Central memory CD8-positive, alpha-beta T cell (primary cell): Measurements from ENCODE around the gene A3GALT2.
A peak's percentile ranks its signal among the peaks of the same experiment; 100 is the strongest.

ENCODE experiments used
- ATAC-seq: fragments of 150-1000 bp; cut with Tn5 transposase; replicated peaks from 2 replicates; pipeline ENCODE4 v1.10.0; 2022; ENCODE audit warnings: mild to moderate bottlenecking, moderate FRiP score, moderate number of reproducible peaks; ENCODE audit not compliant: poor library complexity, severe bottlenecking; ENCODE audit errors: extremely low read depth
- DNase-seq, 2 donors: peaks; one replicate each; pipeline ENCODE4 v3.0.0; 2021; ENCODE audit warnings: low spot score in 2 of 2
- H3K27ac Mint-ChIP-seq: one replicate; pipeline ENCODE4 v1.8.0; 2022; ENCODE audit warnings: low read depth, mild to moderate bottlenecking, moderate library complexity, mixed read lengths
- H3K27me3 Mint-ChIP-seq: one replicate; pipeline ENCODE4 v1.8.0; 2022; ENCODE audit warnings: mixed read lengths
- H3K36me3 Mint-ChIP-seq: one replicate; pipeline ENCODE4 v1.8.0; 2022; ENCODE audit warnings: mild to moderate bottlenecking, moderate library complexity, mixed read lengths; ENCODE audit not compliant: insufficient read depth
- H3K4me1 Mint-ChIP-seq: one replicate; pipeline ENCODE4 v1.8.0; 2022; ENCODE audit warnings: mixed read lengths
- H3K4me3 Mint-ChIP-seq: one replicate; pipeline ENCODE4 v1.8.0; 2022; ENCODE audit warnings: mild to moderate bottlenecking, moderate library complexity, mixed read lengths
- H3K9me3 Mint-ChIP-seq: one replicate; pipeline ENCODE4 v1.8.0; 2022; ENCODE audit warnings: mixed read lengths

Gene A3GALT2

DNA sequence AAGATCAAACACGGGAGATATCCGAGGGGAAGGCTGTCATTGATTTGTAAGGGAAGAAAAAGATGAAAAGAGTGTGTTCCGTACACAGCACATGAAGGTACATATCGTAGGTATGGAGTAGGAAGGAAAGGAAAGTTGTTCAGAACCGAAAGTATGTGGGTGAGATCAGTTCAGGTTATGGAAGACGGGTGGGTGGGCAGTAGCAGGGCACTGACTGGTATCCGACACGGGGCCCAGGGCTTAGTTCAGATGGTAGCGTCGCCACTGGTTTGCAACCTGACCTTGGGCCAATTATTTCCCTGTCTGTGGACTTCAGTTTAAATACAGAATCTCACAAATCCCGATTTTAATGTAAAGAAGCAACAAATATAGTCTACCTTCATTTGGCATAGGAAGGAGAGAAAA is 27.8 kb upstream of the A3GALT2 start:
- ATAC-seq (no peak), DNase-seq (no peak)
- peak overlapping the region; percentile 10 for H3K27ac Mint-ChIP-seq
- H3K4me3 Mint-ChIP-seq, result peak overlapping the region; percentile 74
- no peaks in the 10 kb centered on the region for H3K27me3 Mint-ChIP-seq
- H3K4me1 Mint-ChIP-seq, result peaks cover 34% of the 10 kb centered on the region
- H3K9me3 Mint-ChIP-seq, result no peaks in the 10 kb centered on the region
- H3K36me3 Mint-ChIP-seq, result peaks cover 10% of the 10 kb centered on the region

GRCh38 chr1:33348194-33348593 is 27.3 kb upstream of the A3GALT2 start:
- Mint-ChIP-seq H3K9me3 (no peaks in the 10 kb centered on the region), H3K27me3 (no peaks in the 10 kb centered on the region), H3K4me1 (peaks cover 34% of the 10 kb centered on the region), H3K36me3 (peaks cover 10% of the 10 kb centered on the region), H3K27ac (peak overlapping the region; percentile 10), H3K4me3 (peak overlapping the region; percentile 74)
- no peak for ATAC-seq
- no peak for DNase-seq

- peaks cover 10% of the 10 kb centered on the region for H3K36me3 Mint-ChIP-seq
- no peaks in the 10 kb centered on the region for H3K27me3 Mint-ChIP-seq
- peak overlapping the region; percentile 58 for H3K27ac Mint-ChIP-seq
- no peak for ATAC-seq
- H3K4me3 Mint-ChIP-seq, result peak overlapping the region; percentile 47
- DNase-seq, result no peak
- H3K4me1 Mint-ChIP-seq, result peaks cover 38% of the 10 kb centered on the region
- no peaks in the 10 kb centered on the region for H3K9me3 Mint-ChIP-seq
These were observed 26.7 kb upstream of the A3GALT2 start for GRCh38 chr1:33347650-33347992.

DNA sequence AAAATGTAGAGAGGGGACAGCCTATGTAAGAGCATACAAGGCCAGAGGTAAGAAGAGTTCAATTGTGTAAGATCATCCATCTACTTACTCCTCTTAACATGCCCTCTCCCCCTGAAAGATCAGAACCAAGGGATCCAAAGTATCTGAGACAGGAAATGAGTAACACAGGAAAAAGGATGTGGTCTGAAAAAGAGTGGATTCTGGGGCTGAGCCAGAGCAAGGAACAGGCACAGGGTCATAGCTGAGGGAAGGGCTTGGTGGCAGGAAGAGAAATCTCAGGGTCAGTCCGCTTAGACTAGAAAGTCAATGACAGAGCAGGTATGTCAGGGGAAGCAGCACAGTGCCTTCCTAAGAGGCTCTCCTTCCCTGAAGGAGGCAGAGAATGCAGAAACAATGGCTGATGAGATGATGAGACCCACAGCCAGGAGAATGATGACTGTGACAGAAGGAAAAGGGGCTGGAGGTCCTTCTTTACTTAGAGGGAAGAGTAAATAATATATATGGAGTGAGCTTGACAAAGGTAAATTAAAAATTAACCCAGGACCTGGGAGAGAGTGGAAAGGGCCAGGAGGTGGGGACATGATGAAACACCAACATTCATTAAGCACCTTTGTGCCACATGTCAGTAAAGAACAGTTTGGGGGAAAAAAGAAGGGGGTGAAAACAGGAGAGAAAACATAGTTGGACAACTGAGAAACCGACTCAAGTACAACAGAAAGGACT is 26.2 kb upstream of the A3GALT2 start:
- no peak for ATAC-seq
- DNase-seq, result no peak
- peaks cover 10% of the 10 kb centered on the region for H3K36me3 Mint-ChIP-seq
- no peaks in the 10 kb centered on the region for H3K9me3 Mint-ChIP-seq
- peak overlapping the region; percentile 47 for H3K4me3 Mint-ChIP-seq
- H3K27ac Mint-ChIP-seq, result peak overlapping the region; percentile 58
- no peaks in the 10 kb centered on the region for H3K27me3 Mint-ChIP-seq
- peaks cover 41% of the 10 kb centered on the region for H3K4me1 Mint-ChIP-seq

DNA sequence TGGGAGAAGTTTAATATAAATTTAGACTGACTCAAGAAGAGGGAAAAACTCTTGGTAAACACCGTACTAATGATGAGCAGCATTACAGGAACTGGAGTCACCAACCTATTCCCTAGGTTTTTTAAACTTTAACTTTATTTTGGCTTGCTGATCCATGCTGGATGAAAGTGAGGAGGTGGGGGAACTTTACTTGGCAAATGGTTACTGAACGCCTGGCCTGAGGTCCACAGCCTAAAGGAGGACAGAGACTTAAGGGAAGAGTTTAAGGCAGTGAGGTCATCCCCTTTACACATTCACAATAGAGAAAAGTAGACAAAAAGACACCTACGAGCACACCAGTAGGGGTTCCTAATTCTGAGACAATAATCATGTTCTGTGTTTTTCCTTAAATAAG is 25.6 kb upstream of the A3GALT2 start:
- no peak for ATAC-seq
- no peaks in the 10 kb centered on the region for H3K27me3 Mint-ChIP-seq
- H3K27ac Mint-ChIP-seq, result peak overlapping the region; percentile 58
- H3K4me1 Mint-ChIP-seq, result peaks cover 41% of the 10 kb centered on the region
- H3K9me3 Mint-ChIP-seq, result no peaks in the 10 kb centered on the region
- peak overlapping the region; percentile 47 for H3K4me3 Mint-ChIP-seq
- peaks cover 10% of the 10 kb centered on the region for H3K36me3 Mint-ChIP-seq
- no peak for DNase-seq

GRCh38 chr1:33344896-33345560 is 24.1 kb upstream of the A3GALT2 start:
- H3K27me3 Mint-ChIP-seq, result no peaks in the 10 kb centered on the region
- ATAC-seq, result no peak
- H3K4me1 Mint-ChIP-seq, result peaks cover 45% of the 10 kb centered on the region
- DNase-seq, result no peak
- H3K9me3 Mint-ChIP-seq, result no peaks in the 10 kb centered on the region
- H3K27ac Mint-ChIP-seq, result no peak overlapping the region
- peaks cover 11% of the 10 kb centered on the region for H3K36me3 Mint-ChIP-seq
- no peak overlapping the region for H3K4me3 Mint-ChIP-seq

GRCh38 chr1:33343539-33343938 is 22.6 kb upstream of the A3GALT2 start:
- H3K9me3 Mint-ChIP-seq, result no peaks in the 10 kb centered on the region
- ATAC-seq, result no peak
- H3K4me3 Mint-ChIP-seq, result no peak overlapping the region
- peaks cover 49% of the 10 kb centered on the region for H3K4me1 Mint-ChIP-seq
- no peak for DNase-seq
- H3K27ac Mint-ChIP-seq, result no peak overlapping the region
- H3K36me3 Mint-ChIP-seq, result peaks cover 5% of the 10 kb centered on the region
- H3K27me3 Mint-ChIP-seq, result no peaks in the 10 kb centered on the region

DNA sequence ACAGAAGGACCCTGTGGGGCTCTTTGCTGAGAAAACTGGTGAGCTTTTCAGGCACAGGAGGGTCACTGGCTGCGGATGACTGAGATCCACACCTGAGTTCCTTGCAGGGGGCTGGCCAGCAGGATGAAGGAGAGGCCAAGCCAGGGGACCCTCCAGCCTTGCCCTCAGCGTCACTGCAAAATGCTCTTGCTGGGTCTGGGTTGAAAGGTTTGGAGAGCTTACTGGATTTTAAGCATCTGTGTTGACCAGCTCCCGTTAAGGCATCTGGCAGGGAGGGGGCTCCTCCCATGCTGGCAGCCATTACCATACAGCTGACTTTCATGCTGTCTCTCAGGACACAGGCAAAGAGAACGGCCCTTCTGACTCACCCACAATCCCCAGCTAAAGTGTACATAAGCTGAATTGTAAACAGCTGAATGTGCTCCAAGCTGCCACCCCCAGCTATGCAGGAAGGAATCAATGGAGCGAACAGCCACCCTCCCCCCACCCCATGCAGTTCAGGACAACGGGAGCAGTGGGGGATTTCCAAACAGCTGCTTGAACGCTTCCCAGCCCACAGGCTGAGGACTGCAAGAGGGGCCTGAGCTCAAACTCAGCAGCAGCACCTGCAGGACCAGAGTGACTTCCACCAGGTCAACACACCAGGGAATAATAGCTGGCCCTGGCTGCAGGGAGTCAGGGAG is 21.3 kb upstream of the A3GALT2 start:
- Mint-ChIP-seq H3K27ac (no peak overlapping the region), H3K4me1 (peaks cover 49% of the 10 kb centered on the region)

GRCh38 chr1:33341190-33341589 is 20.3 kb upstream of the A3GALT2 start:
- H3K27ac Mint-ChIP-seq, result no peak overlapping the region

More for the DNA sequence above, 21.3 kb upstream of the A3GALT2 start:
- H3K9me3 Mint-ChIP-seq, result no peaks in the 10 kb centered on the region
- H3K36me3 Mint-ChIP-seq, result peaks cover 5% of the 10 kb centered on the region
- no peak overlapping the region for H3K4me3 Mint-ChIP-seq
- DNase-seq, result no peak
- no peaks in the 10 kb centered on the region for H3K27me3 Mint-ChIP-seq
- no peak for ATAC-seq

GRCh38 chr1:33339413-33339812 is 18.5 kb upstream of the A3GALT2 start:
- Mint-ChIP-seq H3K4me3 (no peak overlapping the region), H3K4me1 (peaks cover 52% of the 10 kb centered on the region), H3K9me3 (no peaks in the 10 kb centered on the region), H3K36me3 (peaks cover 3% of the 10 kb centered on the region), H3K27me3 (no peaks in the 10 kb centered on the region), H3K27ac (no peak overlapping the region)
- ATAC-seq, result no peak
- no peak for DNase-seq

More at GRCh38 chr1:33341190-33341589, 20.3 kb upstream of the A3GALT2 start:
- Mint-ChIP-seq H3K36me3 (peaks cover 5% of the 10 kb centered on the region), H3K4me3 (no peak overlapping the region), H3K27me3 (no peaks in the 10 kb centered on the region), H3K9me3 (no peaks in the 10 kb centered on the region), H3K4me1 (peaks cover 44% of the 10 kb centered on the region)
- DNase-seq (no peak), ATAC-seq (no peak)

DNA sequence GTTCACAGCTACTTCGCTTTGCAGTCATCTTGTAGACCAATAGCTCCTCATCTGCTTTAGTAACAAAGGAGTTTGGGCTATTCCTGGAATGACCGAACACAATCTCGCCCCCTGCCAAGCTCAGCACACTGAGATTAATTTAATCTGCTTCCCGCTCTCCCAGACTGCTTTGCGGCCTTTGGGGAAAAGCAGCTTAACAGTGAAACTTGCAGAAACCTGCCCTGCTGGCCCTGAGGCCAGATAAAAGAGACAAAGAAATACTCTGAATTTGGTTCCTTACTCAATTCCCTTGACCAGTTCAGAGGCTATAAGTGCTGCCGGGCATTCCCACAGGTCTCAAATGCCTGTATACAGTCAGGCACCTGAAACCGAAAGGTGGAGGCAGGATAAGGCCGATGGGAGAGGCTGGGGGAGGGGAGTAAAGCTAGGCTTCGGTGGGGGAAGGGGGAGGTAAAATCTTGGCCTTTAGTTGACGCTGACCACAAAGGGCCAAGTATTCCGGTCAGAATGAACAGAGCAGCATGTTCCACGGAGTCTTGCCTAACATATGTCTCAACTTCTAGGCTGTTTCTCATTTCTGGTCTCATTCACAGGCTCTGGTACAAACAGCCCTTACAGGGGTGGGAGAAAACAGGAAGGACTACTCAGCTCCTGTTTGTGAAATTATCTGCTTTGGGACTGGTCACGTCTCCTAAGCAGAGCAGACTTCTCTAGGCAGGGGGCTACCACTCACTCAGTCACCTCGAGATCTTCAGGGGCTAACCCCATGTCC is 17.7 kb upstream of the A3GALT2 start:
- DNase-seq (no peak), ATAC-seq (no peak)
- Mint-ChIP-seq H3K27me3 (no peaks in the 10 kb centered on the region), H3K9me3 (no peaks in the 10 kb centered on the region), H3K4me3 (no peak overlapping the region), H3K36me3 (peaks cover 6% of the 10 kb centered on the region), H3K27ac (peak overlapping the region; percentile 26), H3K4me1 (peaks cover 52% of the 10 kb centered on the region)

DNA sequence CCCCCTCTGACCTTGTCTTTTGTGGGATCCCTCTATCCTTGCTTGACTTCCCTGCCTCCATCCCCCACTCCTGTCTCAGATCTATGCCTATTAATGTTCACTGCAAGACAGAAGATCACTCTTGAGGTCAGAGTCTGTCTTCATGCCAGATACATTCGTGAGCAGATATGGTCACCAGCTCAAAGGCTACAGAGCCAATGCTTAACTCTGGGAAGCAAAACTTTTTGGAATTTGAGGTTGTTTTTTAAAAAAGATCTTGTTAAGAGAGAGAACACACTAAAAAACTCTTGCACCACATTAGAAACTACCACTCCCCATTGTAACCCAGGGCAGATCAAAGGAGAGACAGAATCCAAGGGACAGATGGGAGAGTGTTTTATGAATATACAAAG is 17.1 kb upstream of the A3GALT2 start:
- H3K27ac Mint-ChIP-seq, result peak overlapping the region; percentile 26
- ATAC-seq, result no peak

More for the DNA sequence above, 17.1 kb upstream of the A3GALT2 start:
- H3K4me1 Mint-ChIP-seq, result peaks cover 51% of the 10 kb centered on the region
- DNase-seq, result no peak
- peaks cover 6% of the 10 kb centered on the region for H3K36me3 Mint-ChIP-seq
- H3K4me3 Mint-ChIP-seq, result no peak overlapping the region
- no peaks in the 10 kb centered on the region for H3K27me3 Mint-ChIP-seq
- no peaks in the 10 kb centered on the region for H3K9me3 Mint-ChIP-seq
